Upper lobe of right lung (tissue), 1 donor: ENCODE measurements around the gene TOE1. TPM values are rescaled to one million over a fixed set of nuclear protein-coding genes. Genes with fewer than 3 reads are reported as not detected.
A peak's percentile ranks its signal among the peaks of the same experiment; 100 is the strongest.

ENCODE experiments used
- ATAC-seq: fragments of 200-7000 bp; cut with Tn5 transposase; one replicate; pipeline ENCODE4 v1.9.1; 2020; ENCODE audit warnings: mild to moderate bottlenecking, moderate library complexity
- DNase-seq: peaks from one replicate; pipeline ENCODE4 v3.0.0-alpha.2; 2020
- H3K27ac ChIP-seq: fragments of 200-600 bp; one replicate; pipeline ENCODE4 v1.8.0; 2022
- H3K27me3 ChIP-seq: fragments of 200-600 bp; one replicate; pipeline ENCODE4 v1.8.0; 2022; ENCODE audit warnings: mild to moderate bottlenecking
- H3K36me3 ChIP-seq: fragments of 200-600 bp; one replicate; pipeline ENCODE4 v1.8.0; 2022
- H3K4me1 ChIP-seq: fragments of 200-600 bp; one replicate; pipeline ENCODE4 v1.8.0; 2022
- H3K4me3 ChIP-seq: fragments of 200-600 bp; one replicate; pipeline ENCODE4 v1.8.0; 2022; ENCODE audit warnings: mild to moderate bottlenecking
- H3K9me3 ChIP-seq: fragments of 200-600 bp; one replicate; pipeline ENCODE4 v1.8.0; 2022
- intact Hi-C: fragments of 100-400 bp; cut with DNase I; formaldehyde crosslinking; loops from one replicate; pipeline ENCODE4 v1.11.0; 2022
- total RNA-seq: library from RNA; stranded (reverse); fragmentation: NEBNext Ultra II Directional; extraction: Animal tissue kit (Norgen Biotek cat#: 25700); gene quantifications from one replicate; pipeline ENCODE4 v1.2.1, GENCODE V29; 2021
- TF ChIP-seq, protein P1 (sequence below): fragments of 200-600 bp; IDR thresholded peaks from one replicate; pipeline ENCODE4 v1.8.0; 2022; ENCODE audit warnings: antibody characterized with exemption
- donor health status: DM: no; HTN: yes; CAD: no; lungs with severe emphysema.

Gene TOE1
- total RNA-seq, 1 donor from 2014 or later, result 8.2 TPM

DNA sequence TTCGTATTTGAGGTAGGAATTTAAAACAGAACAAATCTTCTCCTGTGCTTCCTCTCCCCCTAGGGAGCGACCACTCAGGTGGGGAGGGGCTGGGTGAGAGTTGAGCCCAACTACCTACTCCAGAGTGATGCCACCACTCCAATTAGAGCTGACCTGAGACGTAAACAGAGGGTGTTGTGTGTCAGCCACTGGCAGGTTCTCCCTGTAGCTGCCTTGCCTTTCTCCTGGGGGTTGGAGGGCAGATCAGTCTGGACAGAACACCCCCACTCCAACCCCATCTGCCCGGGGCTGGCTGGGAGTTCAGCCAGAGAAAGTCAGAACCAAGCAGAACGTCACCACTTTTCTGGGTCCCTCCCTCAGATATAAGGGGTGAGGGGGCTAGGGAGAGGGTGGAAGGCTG lies 11.3 kb upstream of the TOE1 start:
- H3K36me3 ChIP-seq, result peaks cover 34% of the 10 kb centered on the region
- no peak for DNase-seq
- H3K27ac ChIP-seq, result no peak overlapping the region

DNA sequence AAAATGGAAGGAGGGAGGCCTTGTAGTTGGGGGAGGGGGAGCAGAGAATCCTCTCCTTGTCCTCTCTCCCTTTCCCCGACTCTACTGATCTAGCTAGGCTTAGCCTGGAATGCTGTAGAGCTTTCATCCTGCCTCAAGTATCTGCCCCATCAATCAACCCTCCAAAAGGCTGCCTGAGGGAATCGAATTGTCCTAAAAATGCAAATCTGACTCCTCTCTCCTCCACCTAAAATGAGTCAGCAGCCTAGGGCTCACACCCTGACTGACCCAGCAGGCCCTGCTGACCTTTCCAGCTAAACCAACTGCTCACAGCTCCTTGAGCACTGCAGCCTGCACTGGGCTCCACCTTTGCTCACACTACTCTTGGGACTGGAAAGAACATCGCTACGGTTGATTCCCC lies 10.5 kb upstream of the TOE1 start:
- TF ChIP-seq, protein P1, sequence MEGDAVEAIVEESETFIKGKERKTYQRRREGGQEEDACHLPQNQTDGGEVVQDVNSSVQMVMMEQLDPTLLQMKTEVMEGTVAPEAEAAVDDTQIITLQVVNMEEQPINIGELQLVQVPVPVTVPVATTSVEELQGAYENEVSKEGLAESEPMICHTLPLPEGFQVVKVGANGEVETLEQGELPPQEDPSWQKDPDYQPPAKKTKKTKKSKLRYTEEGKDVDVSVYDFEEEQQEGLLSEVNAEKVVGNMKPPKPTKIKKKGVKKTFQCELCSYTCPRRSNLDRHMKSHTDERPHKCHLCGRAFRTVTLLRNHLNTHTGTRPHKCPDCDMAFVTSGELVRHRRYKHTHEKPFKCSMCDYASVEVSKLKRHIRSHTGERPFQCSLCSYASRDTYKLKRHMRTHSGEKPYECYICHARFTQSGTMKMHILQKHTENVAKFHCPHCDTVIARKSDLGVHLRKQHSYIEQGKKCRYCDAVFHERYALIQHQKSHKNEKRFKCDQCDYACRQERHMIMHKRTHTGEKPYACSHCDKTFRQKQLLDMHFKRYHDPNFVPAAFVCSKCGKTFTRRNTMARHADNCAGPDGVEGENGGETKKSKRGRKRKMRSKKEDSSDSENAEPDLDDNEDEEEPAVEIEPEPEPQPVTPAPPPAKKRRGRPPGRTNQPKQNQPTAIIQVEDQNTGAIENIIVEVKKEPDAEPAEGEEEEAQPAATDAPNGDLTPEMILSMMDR, result no peak
- Histone ChIP-seq H3K27me3 (no peaks in the 10 kb centered on the region), H3K27ac (no peak overlapping the region), H3K4me1 (peaks cover 22% of the 10 kb centered on the region), H3K9me3 (no peaks in the 10 kb centered on the region), H3K4me3 (no peak overlapping the region), H3K36me3 (peaks cover 35% of the 10 kb centered on the region)
- no peak for ATAC-seq
- no peak for DNase-seq
- intact Hi-C loops, result no loop called here

More for the DNA sequence above, 11.3 kb upstream of the TOE1 start:
- ATAC-seq, result no peak
- no peaks in the 10 kb centered on the region for H3K9me3 ChIP-seq
- H3K27me3 ChIP-seq, result no peaks in the 10 kb centered on the region
- peaks cover 19% of the 10 kb centered on the region for H3K4me1 ChIP-seq
- TF ChIP-seq, protein P1, result no peak
- intact Hi-C loops, result no loop called here
- no peak overlapping the region for H3K4me3 ChIP-seq

DNA sequence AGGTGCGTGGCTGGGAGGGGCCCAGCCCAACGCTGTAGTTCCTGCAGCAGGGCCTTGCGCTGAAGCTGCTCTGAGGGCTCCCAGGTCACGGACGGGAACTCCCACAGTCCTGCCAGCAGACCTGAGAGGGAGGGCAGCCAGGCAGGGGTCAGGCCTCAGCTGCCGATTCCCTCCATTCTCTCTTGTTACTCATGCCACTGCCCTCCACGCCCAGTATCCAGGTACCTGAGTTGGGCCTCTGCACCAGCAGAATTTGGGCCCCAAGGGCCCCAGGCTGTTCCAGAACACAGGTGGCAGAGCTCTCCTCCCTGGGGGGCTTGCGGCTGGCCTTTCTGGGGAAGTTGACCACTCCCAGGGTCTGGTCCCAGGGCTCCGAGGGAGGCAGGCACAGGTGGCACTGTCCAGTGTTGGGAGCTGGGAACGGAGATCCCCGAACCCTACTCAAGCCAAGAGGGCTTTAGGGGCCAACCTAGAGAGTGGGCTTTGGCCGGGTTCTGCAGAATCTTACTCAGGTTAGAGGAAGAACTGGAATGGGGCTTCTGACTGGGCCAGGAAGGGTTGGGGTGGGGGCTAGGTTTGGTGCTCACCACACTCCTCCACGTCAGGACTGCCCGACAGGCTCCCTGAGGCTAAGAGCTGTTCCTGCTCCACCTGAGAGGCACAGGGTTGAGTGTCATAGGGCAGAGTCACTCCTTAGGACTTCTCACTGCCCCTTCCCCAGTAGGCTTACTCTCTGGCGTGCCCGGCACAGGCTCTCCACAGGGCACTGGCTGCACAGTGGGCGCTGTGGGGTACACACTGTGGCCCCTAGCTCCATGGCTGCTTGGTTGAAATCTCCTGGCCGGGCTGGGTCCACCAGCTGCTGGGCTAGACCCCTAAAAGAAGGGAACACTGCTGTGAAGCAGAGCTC lies 8.3 kb upstream of the TOE1 start:
- ATAC-seq (no peak), DNase-seq (no peak)
- peaks cover 35% of the 10 kb centered on the region for H3K36me3 ChIP-seq

DNA sequence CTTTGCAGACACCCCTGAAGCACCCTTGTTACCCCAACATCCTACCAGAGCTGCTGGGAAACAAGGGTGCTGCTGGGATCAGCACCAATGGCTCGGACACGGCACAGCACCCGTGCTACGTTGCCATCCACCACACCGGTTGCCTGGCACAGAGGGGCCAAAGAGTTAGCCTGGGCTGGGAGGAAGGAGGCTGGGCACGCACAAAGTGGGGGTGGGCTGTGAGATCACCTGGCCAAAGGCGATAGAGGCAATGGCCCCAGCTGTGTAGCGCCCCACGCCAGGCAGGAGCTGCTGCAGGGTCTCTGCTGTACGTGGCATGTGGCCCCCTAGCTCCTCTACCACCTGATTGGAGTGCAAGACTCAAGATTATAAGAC lies 7.6 kb upstream of the TOE1 start:
- H3K36me3 ChIP-seq, result peaks cover 35% of the 10 kb centered on the region
- TF ChIP-seq, protein P1, result no peak
- DNase-seq, result no peak

More for the DNA sequence above, 8.3 kb upstream of the TOE1 start:
- intact Hi-C loops, result no loop called here
- Histone ChIP-seq H3K27ac (no peak overlapping the region), H3K4me3 (no peak overlapping the region), H3K27me3 (no peaks in the 10 kb centered on the region), H3K4me1 (peaks cover 17% of the 10 kb centered on the region), H3K9me3 (no peaks in the 10 kb centered on the region)
- TF ChIP-seq, protein P1, result no peak

DNA sequence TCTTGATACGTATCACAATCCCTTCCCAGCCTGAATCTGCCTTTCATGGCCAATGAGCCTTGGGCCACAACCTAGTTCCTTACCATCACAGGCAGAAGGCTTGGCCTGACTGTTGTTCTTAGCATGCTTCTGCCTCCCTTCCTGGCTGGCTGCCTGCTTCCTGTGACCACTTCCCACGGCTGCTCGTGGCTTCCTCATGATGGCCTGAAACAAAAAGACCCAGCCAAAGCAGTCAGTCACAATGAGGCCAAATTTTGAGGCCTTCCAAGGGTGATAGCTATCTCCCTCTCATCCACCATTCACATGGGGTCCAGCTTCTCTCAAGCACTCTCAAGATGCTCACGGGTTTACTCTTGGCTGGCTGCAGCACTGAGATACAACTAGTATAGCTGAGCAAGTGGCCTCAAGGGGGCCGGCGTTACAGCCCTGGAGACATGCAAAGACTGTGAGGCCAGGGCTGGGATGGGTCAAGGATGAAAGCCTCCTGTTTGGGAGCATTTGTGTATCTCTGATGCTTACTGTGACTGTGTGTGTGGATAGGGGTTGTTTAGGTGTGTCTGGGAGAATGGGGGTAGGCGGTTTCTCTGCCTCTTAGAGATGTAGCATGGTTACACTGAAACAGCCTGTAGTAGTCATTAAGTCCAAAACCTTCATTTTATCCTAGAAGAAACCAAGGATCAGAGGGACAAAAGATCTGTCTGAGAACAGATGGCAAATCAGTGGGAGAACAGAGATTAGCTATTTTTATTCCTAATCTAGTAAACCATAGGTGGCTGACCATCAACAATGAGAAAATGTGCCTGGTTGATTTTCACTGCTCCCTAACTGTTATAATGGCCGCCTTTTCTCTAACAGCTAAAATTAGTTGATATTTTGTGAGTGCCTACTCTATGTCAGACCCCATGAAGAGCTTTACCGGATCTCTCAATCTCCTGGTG lies 5.4 kb upstream of the TOE1 start:
- intact Hi-C loops, result no loop called here
- H3K27ac ChIP-seq, result no peak overlapping the region
- no peaks in the 10 kb centered on the region for H3K27me3 ChIP-seq
- peaks cover 35% of the 10 kb centered on the region for H3K36me3 ChIP-seq
- H3K4me3 ChIP-seq, result no peak overlapping the region
- no peaks in the 10 kb centered on the region for H3K9me3 ChIP-seq
- DNase-seq (no peak), ATAC-seq (peak; percentile 37)
- TF ChIP-seq, protein P1, result no peak
- H3K4me1 ChIP-seq, result peaks cover 14% of the 10 kb centered on the region

More for the DNA sequence above, 7.6 kb upstream of the TOE1 start:
- no peaks in the 10 kb centered on the region for H3K9me3 ChIP-seq
- peaks cover 10% of the 10 kb centered on the region for H3K4me1 ChIP-seq
- no peak overlapping the region for H3K4me3 ChIP-seq
- no peak for ATAC-seq
- H3K27ac ChIP-seq, result no peak overlapping the region
- intact Hi-C loops, result no loop called here
- no peaks in the 10 kb centered on the region for H3K27me3 ChIP-seq
